Activated naive CD8-positive, alpha-beta T cell treated with anti-CD3 and anti-CD28 coated beads, Interleukin-2, amount 50 U/mL, for 16 hours (primary cell): ENCODE measurements around the gene ENTR1.

Experiments
- DNase-seq: peaks from one replicate; pipeline ENCODE4 v3.0.0-alpha.2; 2020; ENCODE audit warnings: low read depth, low spot score

ENTR1 gene

GRCh38 chr9:136377341-136378169 is 32.9 kb downstream of the ENTR1 start:
- DNase-seq: no peak

GRCh38 chr9:136376457-136376856 is 34.0 kb downstream of the ENTR1 start:
- no peak for DNase-seq

- no peak for DNase-seq
These were observed 35.3 kb downstream of the ENTR1 start for GRCh38 chr9:136375096-136375495.

- DNase-seq: no peak
These were observed 36.2 kb downstream of the ENTR1 start for GRCh38 chr9:136374183-136374575.

GRCh38 chr9:136373300-136374182 is 36.9 kb downstream of the ENTR1 start, which contains the start of gene CARD9:
Gene CARD9, minus strand, starts transcription at chr9:136373669. Its CDS starts 1,591 bp downstream, at chr9:136372078.
- DNase-seq: no peak

- no peak for DNase-seq
These were observed 37.7 kb downstream of the ENTR1 start for GRCh38 chr9:136372561-136373299.

- DNase-seq: no peak
These were observed 38.4 kb downstream of the ENTR1 start for GRCh38 chr9:136372006-136372405.

- DNase-seq: no peak
These were observed 38.9 kb downstream of the ENTR1 start for GRCh38 chr9:136371533-136371880.

GRCh38 chr9:136370687-136371532 is 39.5 kb downstream of the ENTR1 start:
- DNase-seq: no peak

- DNase-seq: no peak
These were observed 40.4 kb downstream of the ENTR1 start for GRCh38 chr9:136370037-136370436.

- no peak for DNase-seq
These were observed 42.2 kb downstream of the ENTR1 start for GRCh38 chr9:136368190-136368589.

GRCh38 chr9:136367296-136368145 is 42.9 kb downstream of the ENTR1 start:
- no peak for DNase-seq

- DNase-seq: no peak
These were observed 43.6 kb downstream of the ENTR1 start for GRCh38 chr9:136366826-136367225.

GRCh38 chr9:136365775-136366222 is 44.6 kb downstream of the ENTR1 start:
- DNase-seq: no peak

GRCh38 chr9:136364942-136365774 is 45.3 kb downstream of the ENTR1 start:
- DNase-seq: no peak

- no peak for DNase-seq
These were observed 46.3 kb downstream of the ENTR1 start for GRCh38 chr9:136363949-136364748.

GRCh38 chr9:136363106-136363948 is 47.1 kb downstream of the ENTR1 start, which contains the start of gene DNLZ:
Gene DNLZ, minus strand, starts transcription at chr9:136363744. Its CDS starts 30 bp downstream, at chr9:136363714.
- peak; percentile 87 for DNase-seq
